ENCODE results near the gene LPP.

Gene LPP

GRCh38 chr3:188656196-188656982 lies 502.4 kb downstream of the LPP start:
- DNase-seq (ENCODE audit: low read depth) = no peak

- DNase-seq (ENCODE audit: low read depth) = no peak
Observed at GRCh38 chr3:188658606-188659005, 504.6 kb downstream of the LPP start.

GRCh38 chr3:188659449-188660090 lies 505.6 kb downstream of the LPP start:
- DNase-seq (ENCODE audit: low read depth) = no peak

DNA sequence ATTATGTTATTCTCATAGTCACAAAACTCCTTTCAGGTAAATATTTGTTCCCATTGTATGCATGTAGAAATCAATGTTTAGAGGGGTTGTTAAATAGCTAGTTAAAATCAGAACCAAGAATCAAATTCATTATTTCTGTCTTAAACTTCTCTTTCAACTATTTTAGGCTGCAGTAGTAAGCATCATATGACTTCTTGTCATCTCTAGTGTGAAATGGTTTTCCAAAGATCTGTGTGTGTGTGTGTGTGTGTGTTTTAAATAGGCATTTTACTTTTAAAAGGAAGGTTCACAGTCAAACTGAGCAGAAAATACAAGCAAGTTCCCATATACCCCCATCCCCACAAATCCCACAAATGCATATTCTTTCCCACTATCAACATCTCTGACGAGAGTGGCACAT lies 506.5 kb downstream of the LPP start:
- DNase-seq (ENCODE audit: low read depth) = no peak

GRCh38 chr3:188661806-188662205 lies 507.8 kb downstream of the LPP start:
- no peak for DNase-seq (ENCODE audit: low read depth)

DNA sequence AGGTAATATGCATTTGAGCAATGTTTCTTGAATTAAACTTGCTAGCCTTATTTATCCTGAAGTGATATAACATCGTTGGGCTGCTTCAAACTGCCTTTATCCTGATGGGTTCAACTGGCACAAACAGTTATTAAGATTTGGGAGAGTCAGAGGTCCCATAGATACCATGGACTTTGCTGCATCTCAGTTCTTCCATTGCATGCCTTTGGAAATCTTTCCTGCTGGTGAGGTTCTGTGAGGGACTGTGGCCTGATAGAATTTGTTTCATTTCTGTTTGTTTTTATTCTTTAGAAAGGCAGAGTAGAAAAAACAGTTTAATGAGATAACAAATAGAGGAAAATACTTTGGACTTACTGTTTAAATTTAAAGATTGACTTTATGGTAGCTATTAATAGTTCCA lies 508.3 kb downstream of the LPP start:
- DNase-seq (ENCODE audit: low read depth) = no peak

- DNase-seq (ENCODE audit: low read depth) = no peak
Observed at GRCh38 chr3:188662795-188663194, 508.8 kb downstream of the LPP start.

- DNase-seq (ENCODE audit: low read depth) = no peak
Observed at GRCh38 chr3:188663839-188664238, 509.9 kb downstream of the LPP start.

DNA sequence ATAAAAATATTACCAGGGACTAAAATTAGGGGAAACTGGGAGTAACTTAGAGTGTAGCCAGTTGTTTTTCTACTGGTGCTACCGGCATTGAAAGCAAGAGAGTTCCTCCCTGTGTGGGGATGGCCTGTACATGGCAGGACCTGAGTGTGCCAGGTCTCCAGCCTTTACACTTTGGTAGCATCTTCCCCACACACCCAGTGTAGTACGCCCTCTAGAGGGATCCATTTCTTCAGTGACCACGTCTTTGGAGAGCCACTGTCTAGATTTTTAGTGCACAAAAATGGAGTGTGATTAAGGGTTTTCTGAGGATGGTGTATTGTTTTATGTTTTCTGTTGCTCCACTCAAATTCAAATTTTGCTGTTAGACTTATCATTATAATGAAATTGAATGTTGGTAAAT lies 510.8 kb downstream of the LPP start:
- DNase-seq (ENCODE audit: low read depth) = no peak

- no peak for DNase-seq (ENCODE audit: low read depth)
Observed at GRCh38 chr3:188667926-188668325, 514.0 kb downstream of the LPP start.

- DNase-seq (ENCODE audit: low read depth) = no peak
Observed at GRCh38 chr3:188670446-188670845, 516.5 kb downstream of the LPP start.

- DNase-seq (ENCODE audit: low read depth) = no peak
Observed at GRCh38 chr3:188671971-188672370, 518.0 kb downstream of the LPP start.

DNA sequence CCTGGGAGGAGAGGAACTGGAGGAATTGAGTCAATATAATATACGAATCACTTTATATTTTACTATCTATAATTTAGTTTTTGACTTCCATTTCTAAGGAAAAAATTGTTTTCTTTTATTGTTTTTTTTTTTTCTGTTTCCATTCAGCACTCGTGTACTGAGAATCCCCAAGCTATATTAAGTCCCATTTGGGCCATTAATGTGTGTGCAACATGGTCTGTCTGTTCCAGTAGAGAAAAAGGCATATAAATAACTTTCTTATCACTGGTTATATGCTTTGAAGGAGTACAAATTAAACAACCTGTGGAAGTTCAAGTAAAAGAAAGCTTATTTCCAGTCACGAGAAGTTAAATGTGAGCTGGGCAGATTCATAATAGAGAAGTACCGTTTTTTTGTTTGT lies 518.9 kb downstream of the LPP start:
- no peak for DNase-seq (ENCODE audit: low read depth)

DNA sequence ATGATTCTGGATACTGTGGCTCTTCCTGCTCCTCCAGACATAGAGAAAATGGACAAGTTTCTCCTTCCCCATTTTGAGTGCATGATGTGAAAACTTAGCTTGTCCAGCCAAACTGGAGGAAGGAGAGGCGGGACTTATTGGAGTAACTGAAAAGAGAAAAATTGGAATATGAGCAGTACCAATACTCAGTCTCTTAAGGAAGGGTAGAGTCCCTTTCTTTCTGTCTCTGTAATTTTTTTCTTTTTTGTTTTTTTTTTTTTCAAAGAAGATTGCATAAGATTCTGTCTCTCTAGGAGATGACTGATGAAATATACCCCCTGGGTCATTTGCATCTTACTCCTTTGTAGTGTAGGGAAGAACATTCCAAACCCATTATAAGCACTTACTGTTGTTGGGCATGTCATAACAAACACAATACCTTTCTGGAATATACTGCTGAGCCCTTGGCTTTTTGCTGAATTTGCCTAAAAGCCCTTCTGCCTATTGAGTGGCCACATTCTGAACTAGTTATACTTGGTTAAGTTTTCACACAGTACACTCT lies 519.8 kb downstream of the LPP start:
- no peak for DNase-seq (ENCODE audit: low read depth)

GRCh38 chr3:188674595-188674994 lies 520.6 kb downstream of the LPP start:
- DNase-seq (ENCODE audit: low read depth) = no peak

GRCh38 chr3:188677344-188677743 lies 523.4 kb downstream of the LPP start:
- DNase-seq (ENCODE audit: low read depth) = no peak

DNA sequence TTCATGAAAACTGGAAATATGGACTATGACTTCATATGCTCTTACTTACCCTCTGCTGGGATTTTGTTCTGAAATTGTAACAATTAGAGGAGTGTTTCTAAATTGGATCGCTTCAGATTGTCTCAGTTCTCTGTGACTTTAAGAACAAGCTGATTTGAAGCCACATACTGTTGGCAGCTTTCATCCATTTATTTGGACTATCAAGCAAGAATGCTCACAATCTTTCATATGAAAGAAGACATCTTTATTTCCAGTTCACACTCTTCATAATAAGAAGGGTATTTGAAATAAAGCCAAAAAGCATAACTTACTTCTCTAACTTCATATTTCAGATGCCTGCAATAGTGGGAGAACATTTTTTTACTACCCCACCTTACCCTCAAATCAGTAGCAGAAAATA lies 526.2 kb downstream of the LPP start:
- DNase-seq (ENCODE audit: low read depth) = no peak

- DNase-seq (ENCODE audit: low read depth) = no peak
Observed at GRCh38 chr3:188680605-188681004, 526.6 kb downstream of the LPP start.

DNA sequence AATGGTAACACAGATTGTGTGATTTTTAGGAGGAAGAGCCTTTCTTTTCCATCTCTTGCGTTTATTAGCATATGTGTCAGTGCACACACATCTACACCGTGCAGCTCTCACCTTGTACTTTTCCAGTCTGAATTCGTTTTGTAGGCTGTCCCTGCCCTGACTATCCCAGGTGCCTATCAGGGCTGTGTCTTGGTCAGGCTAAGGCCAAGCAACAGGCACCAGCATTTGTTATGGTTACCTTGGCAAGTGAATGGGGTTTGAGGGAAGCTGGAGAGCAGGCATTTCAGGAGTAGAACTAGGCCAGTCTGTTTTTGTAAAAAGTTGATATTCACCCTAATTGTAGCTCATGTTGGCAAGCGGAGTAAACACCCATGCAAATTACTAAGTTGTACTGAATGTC lies 528.4 kb downstream of the LPP start:
- DNase-seq (ENCODE audit: low read depth) = no peak

- no peak for DNase-seq (ENCODE audit: low read depth)
Observed at GRCh38 chr3:188683032-188683521, 529.1 kb downstream of the LPP start.

- DNase-seq (ENCODE audit: low read depth) = no peak
Observed at GRCh38 chr3:188684276-188684675, 530.3 kb downstream of the LPP start.

- no peak for DNase-seq (ENCODE audit: low read depth)
Observed at GRCh38 chr3:188685789-188686188, 531.8 kb downstream of the LPP start.

DNA sequence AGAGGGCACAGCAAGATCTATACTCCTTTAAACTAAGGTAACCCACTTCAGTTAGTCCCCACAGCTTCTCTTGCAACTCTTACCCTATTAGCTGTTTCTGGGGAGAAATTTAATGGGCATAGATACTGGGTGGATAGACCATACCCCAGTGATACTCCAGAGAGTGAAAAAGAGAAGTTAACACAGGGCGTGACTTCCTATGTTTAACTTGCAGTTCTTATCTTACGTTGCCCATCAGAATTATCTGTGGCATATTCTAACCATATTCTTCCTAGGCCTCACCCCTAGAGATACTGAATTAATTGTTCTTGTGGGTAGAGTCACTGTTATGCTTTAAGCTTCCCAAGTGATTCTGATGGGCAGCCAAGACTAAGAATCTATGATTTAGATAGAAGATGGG lies 532.4 kb downstream of the LPP start:
- DNase-seq (ENCODE audit: low read depth) = no peak

All from stimulated activated CD8-positive, alpha-beta memory T cell treated with anti-CD3 and anti-CD28 coated beads, Interleukin-7, amount 100 ng/mL, for 24 hours (primary cell).